MCF 10A (cell line): ENCODE results near the gene TNRC6B. TPM values are rescaled to one million over a fixed set of nuclear protein-coding genes. Genes with fewer than 3 reads are reported as not detected.

Experiments
- BruUV-seq: library from RNA; stranded (reverse); fragments of 400-500 nt; replicated peaks from 2 replicates; lab custom pipeline; 2021; lab: Mats Ljungman, UMichigan
- CTCF ChIA-PET: fragments of 300-600 bp; sonication (Branson Sonifier 250); formaldehyde crosslinking; extraction: SDS; loops from one replicate; lab custom pipeline; 2021; ENCODE audit warnings: antibody characterized with exemption, inconsistent platforms; lab: Yijun Ruan, JAX
- POLR2A ChIA-PET: fragments of 300-600, 350-650 bp; sonication (Branson Sonifier 250); formaldehyde crosslinking; extraction: SDS; loops from one replicate; lab custom pipeline; 2020; ENCODE audit warnings: antibody characterized with exemption, inconsistent platforms; lab: Yijun Ruan, JAX
- DNase-seq: peaks from one replicate; pipeline ENCODE4 v3.0.0-alpha.2; 2018; ENCODE audit not compliant: unreplicated experiment
- H3K27ac Mint-ChIP-seq: one replicate; pipeline ENCODE4 v1.8.0; 2022; ENCODE audit warnings: mild to moderate bottlenecking, low read depth, mixed read lengths; ENCODE audit not compliant: unreplicated experiment
- H3K27me3 Mint-ChIP-seq: one replicate; pipeline ENCODE4 v1.8.0; 2022; ENCODE audit warnings: mixed read lengths; ENCODE audit not compliant: insufficient read depth, unreplicated experiment
- H3K36me3 Mint-ChIP-seq: one replicate; pipeline ENCODE4 v1.8.0; 2022; ENCODE audit warnings: mild to moderate bottlenecking, moderate library complexity, mixed read lengths; ENCODE audit not compliant: insufficient read depth, unreplicated experiment
- H3K4me1 Mint-ChIP-seq: one replicate; pipeline ENCODE4 v1.8.0; 2022; ENCODE audit warnings: mixed read lengths; ENCODE audit not compliant: insufficient read depth, unreplicated experiment
- H3K4me3 Mint-ChIP-seq: one replicate; pipeline ENCODE4 v1.8.0; 2022; ENCODE audit warnings: mild to moderate bottlenecking, moderate library complexity, mixed read lengths; ENCODE audit not compliant: unreplicated experiment
- H3K9me3 Mint-ChIP-seq: one replicate; pipeline ENCODE4 v1.8.0; 2022; ENCODE audit warnings: mixed read lengths; ENCODE audit not compliant: unreplicated experiment
- CTCF ChIP-seq: fragments of 200-600 bp; IDR thresholded peaks from one replicate; pipeline ENCODE4 v1.8.0; 2022; ENCODE audit warnings: antibody characterized with exemption, mild to moderate bottlenecking; ENCODE audit not compliant: unreplicated experiment
- intact Hi-C: fragments of 100-400 bp; cut with micrococcal nuclease; formaldehyde crosslinking; loops from 2 replicates; pipeline ENCODE4 v1.14.1; 2022
- total RNA-seq: library from RNA; stranded (reverse); gene quantifications from 2 replicates; pipeline ENCODE4 v1.2.3, GENCODE V29; 2022

The TNRC6B gene
- total RNA-seq, 1 experiment from 2014 or later, result 27.1 TPM

- TF ChIP-seq CTCF, result no peak
- Mint-ChIP-seq H3K27me3 (no peaks in the 10 kb centered on the region), H3K36me3 (peaks cover 18% of the 10 kb centered on the region), H3K4me1 (peaks cover 28% of the 10 kb centered on the region), H3K27ac (no peak overlapping the region), H3K4me3 (peak overlapping the region; percentile 67), H3K9me3 (no peaks in the 10 kb centered on the region)
- intact Hi-C loops, result loop anchor here (5.0 kb wide), 3 partner anchors 60 to 645 kb away; partner anchors contain the start of gene RPS19BP1
- no TSS peak for BruUV-seq
- POLR2A ChIA-PET, result interaction anchor here (0.7 to 6.4 kb wide), 35 partner anchors 9 to 845 kb away, joined by 3 to 171 read pairs (median 5); partner anchors contain the start of genes ADSL, ATF4 and MIEF1
- CTCF ChIA-PET, result interaction anchor here (0.5 to 1.5 kb wide), 5 partner anchors 14 to 133 kb away, joined by 3 read pairs; no protein-coding TSS in a partner anchor
- peak; percentile 85 for DNase-seq
Observed at GRCh38 chr22:40176921-40177737, 596 bp upstream of the TNRC6B start.

GRCh38 chr22:40178417-40179409 lies 988 bp downstream of the TNRC6B start:
- Mint-ChIP-seq H3K36me3 (peaks cover 18% of the 10 kb centered on the region), H3K27me3 (no peaks in the 10 kb centered on the region), H3K9me3 (no peaks in the 10 kb centered on the region), H3K27ac (peak overlapping the region; percentile 80), H3K4me3 (peak overlapping the region; percentile 67), H3K4me1 (peaks cover 42% of the 10 kb centered on the region)
- no TSS peak for BruUV-seq
- ChIA-PET POLR2A (interaction anchor here (0.6 to 6.4 kb wide), 35 partner anchors 10 to 1939 kb away, joined by 3 to 171 read pairs (median 5); partner anchors contain the start of genes ADSL, ATF4, MIEF1 and MRTFA), CTCF (interaction anchor here (0.6 to 1.0 kb wide), 4 partner anchors 97 to 1205 kb away, joined by 3 to 4 read pairs (median 4); partner anchors contain the start of gene SLC25A17)
- no peak for TF ChIP-seq CTCF
- intact Hi-C loops, result loop anchor here (2.0 to 5.0 kb wide), 5 partner anchors 59 to 646 kb away; partner anchors contain the start of genes ADSL and RPS19BP1
- DNase-seq, result peak; percentile 55

- intact Hi-C loops, result loop anchor here (2.0 to 5.0 kb wide), 5 partner anchors 58 to 647 kb away; partner anchors contain the start of genes ADSL and RPS19BP1
- H3K36me3 Mint-ChIP-seq, result peaks cover 18% of the 10 kb centered on the region
- DNase-seq, result no peak
- no peak for TF ChIP-seq CTCF
- H3K4me1 Mint-ChIP-seq, result peaks cover 50% of the 10 kb centered on the region
- peak overlapping the region; percentile 67 for H3K4me3 Mint-ChIP-seq
- POLR2A ChIA-PET, result interaction anchor here (0.7 to 6.4 kb wide), 25 partner anchors 9 to 869 kb away, joined by 3 to 171 read pairs (median 5); partner anchors contain the start of genes ADSL and MRTFA
- H3K27ac Mint-ChIP-seq, result peak overlapping the region; percentile 80
- BruUV-seq, result no TSS peak
- CTCF ChIA-PET, result interaction anchor here (0.7 to 1.2 kb wide), 3 partner anchors 12 to 211 kb away, joined by 3 read pairs; no protein-coding TSS in a partner anchor
- H3K9me3 Mint-ChIP-seq, result no peaks in the 10 kb centered on the region
- no peaks in the 10 kb centered on the region for H3K27me3 Mint-ChIP-seq
Observed at GRCh38 chr22:40179526-40179925, 1.8 kb downstream of the TNRC6B start.
